CD4-positive, alpha-beta T cell (primary cell): ENCODE measurements around the gene RASA3. TPM values are rescaled to one million over a fixed set of nuclear protein-coding genes. Genes with fewer than 3 reads are reported as not detected.

Experiments used
- ATAC-seq: fragments of 200-7000 bp; cut with Tn5 transposase; one replicate; pipeline ENCODE4 v1.10.0; 2022; ENCODE audit warnings: mild to moderate bottlenecking; ENCODE audit not compliant: poor library complexity
- CTCF ChIA-PET: fragments of 350-600 bp; sonication (Branson Sonifier 250); formaldehyde crosslinking; loops from one replicate; lab custom pipeline; 2021; ENCODE audit warnings: antibody characterized with exemption, inconsistent platforms; lab: Charles Lee
- POLR2A ChIA-PET: fragments of 350-600 bp; sonication (Branson Sonifier 250); formaldehyde crosslinking; loops from one replicate; lab custom pipeline; 2021; ENCODE audit warnings: antibody characterized with exemption, inconsistent platforms; lab: Charles Lee
- DNase-seq, 14 experiments: peaks; one replicate each; pipeline ENCODE4 v3.0.0-alpha.2; 2013 to 2020; ENCODE audit warnings: mixed read lengths in 2 of 14
- H3K27ac ChIP-seq, 2 donors: one replicate each; pipeline versions ENCODE4 v1.5.1 to v1.7.0; 2013; ENCODE audit warnings: low read length in 2 of 2, low read depth in 1 of 2, mild to moderate bottlenecking in 1 of 2
- H3K27me3 ChIP-seq, 2 experiments: 1 replicate in 1 of 2; 2 replicates in 1 of 2; pipeline versions ENCODE4 v1.6.1 to v1.7.0; 2013; ENCODE audit warnings: low read length in 2 of 2, control low read depth in 1 of 2, mild to moderate bottlenecking in 1 of 2, moderate library complexity in 1 of 2; ENCODE audit not compliant: insufficient read depth in 2 of 2, control insufficient read depth in 1 of 2
- H3K36me3 ChIP-seq: one replicate; pipeline ENCODE4 v1.6.1; 2013; ENCODE audit warnings: low read length, control low read depth; ENCODE audit not compliant: insufficient read depth
- H3K4me1 ChIP-seq: one replicate; pipeline ENCODE4 v1.6.1; 2013; ENCODE audit warnings: low read length, control low read depth; ENCODE audit not compliant: insufficient read depth
- H3K4me3 ChIP-seq: one replicate; pipeline ENCODE4 v1.5.1; 2013; ENCODE audit warnings: mild to moderate bottlenecking, low read length, moderate library complexity
- H3K9me3 ChIP-seq, 2 experiments: 1 replicate in 1 of 2; 2 replicates in 1 of 2; pipeline versions ENCODE4 v1.6.1 to v1.7.0; 2013; ENCODE audit warnings: low read length in 2 of 2, mild to moderate bottlenecking in 2 of 2, control low read depth in 1 of 2, moderate library complexity in 1 of 2; ENCODE audit not compliant: control insufficient read depth in 1 of 2, insufficient read depth in 1 of 2
- H3K27ac Mint-ChIP-seq: one replicate; pipeline ENCODE4 v1.8.0; 2020; ENCODE audit warnings: mixed read lengths
- H3K27me3 Mint-ChIP-seq: one replicate; pipeline ENCODE4 v1.8.0; 2021; ENCODE audit warnings: mixed read lengths
- H3K36me3 Mint-ChIP-seq: one replicate; pipeline ENCODE4 v1.8.0; 2021; ENCODE audit warnings: low read depth, mixed read lengths
- H3K4me1 Mint-ChIP-seq: one replicate; pipeline ENCODE4 v1.8.0; 2021; ENCODE audit warnings: low read depth, mixed read lengths
- H3K4me3 Mint-ChIP-seq: one replicate; pipeline ENCODE4 v1.8.0; 2020; ENCODE audit warnings: mild to moderate bottlenecking, mixed read lengths
- H3K9me3 Mint-ChIP-seq: one replicate; pipeline ENCODE4 v1.8.0; 2020; ENCODE audit warnings: mixed read lengths
- intact Hi-C, 2 experiments: fragments of 100-400 bp; cut with DNase I in 1 of 2; cut with micrococcal nuclease in 1 of 2; formaldehyde crosslinking; loops; one replicate each; pipeline versions ENCODE4 v1.15.1 to v1.9.0; 2023 to 2025; cut with DNase I, micrococcal nuclease
- total RNA-seq, 174 experiments: library from RNA in 2 of 174; stranded (reverse) in 2 of 174; gene quantifications; one replicate each; pipeline ENCODE4 v1.2.3 and lab custom pipeline; 2021 to 2026
- TF ChIP-seq, protein P1 (sequence below): fragments of 200-600 bp; IDR thresholded peaks from one replicate; pipeline ENCODE4 v1.8.0; 2022; ENCODE audit warnings: antibody characterized with exemption, mild to moderate bottlenecking

Gene RASA3
- total RNA-seq, 2 experiments from 2014 or later: 181 to 184 TPM

DNA sequence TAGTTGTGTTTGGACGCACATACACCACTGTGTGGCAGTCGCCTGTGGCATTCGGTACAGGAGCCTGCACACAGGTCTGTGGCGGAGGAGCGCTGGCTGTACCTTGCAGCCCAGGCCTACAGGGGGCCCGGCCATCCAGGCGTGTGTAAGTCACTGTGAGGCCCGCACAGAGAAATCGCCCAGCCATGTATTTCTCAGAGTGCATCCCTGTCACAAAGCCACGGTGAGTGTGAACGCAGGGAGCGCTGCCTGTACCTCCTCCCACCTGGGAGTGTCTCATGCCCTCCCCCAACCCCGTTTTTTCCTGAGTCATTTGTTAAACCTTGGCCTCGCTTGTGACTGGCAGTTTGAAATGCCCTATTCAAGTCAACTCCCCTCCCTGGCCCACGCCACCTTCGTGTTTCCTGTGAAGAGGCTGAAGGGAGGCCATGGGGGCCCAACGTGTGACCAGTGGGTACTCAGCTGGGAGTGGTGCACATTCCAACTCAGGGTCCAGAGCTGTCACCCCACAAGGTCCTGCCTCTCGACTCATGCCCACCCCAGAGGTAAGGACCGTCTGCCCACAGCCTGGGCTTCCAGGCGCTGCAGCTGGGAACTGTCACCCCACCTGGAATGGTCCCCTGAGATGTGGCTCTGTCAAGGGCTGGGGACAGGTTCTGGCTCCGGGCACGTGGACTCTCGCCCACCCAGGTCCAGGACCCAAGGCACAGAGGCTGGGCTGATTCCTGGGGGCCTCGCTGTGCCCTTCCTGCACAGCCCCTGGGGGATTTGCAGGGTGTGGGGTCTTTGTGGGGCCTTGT is 11.6 kb upstream of the RASA3 start:
- ATAC-seq (no peak), DNase-seq (peak in 11 of 14 experiments; percentile 28 to 77 (median 52))
- H3K4me3 ChIP-seq: no peak overlapping the region
- no peaks in the 10 kb centered on the region for H3K9me3 ChIP-seq
- Mint-ChIP-seq H3K9me3 (no peaks in the 10 kb centered on the region), H3K36me3 (peaks cover 6% of the 10 kb centered on the region), H3K4me3 (peak overlapping the region; percentile 21), H3K4me1 (peaks cover 40% of the 10 kb centered on the region), H3K27ac (no peak overlapping the region), H3K27me3 (no peaks in the 10 kb centered on the region)
- ChIA-PET CTCF (interaction anchor here (1.0 to 1.5 kb wide), 4 partner anchors 8 to 56 kb away, joined by 3 read pairs; no protein-coding TSS in a partner anchor), POLR2A (interaction anchor here (0.8 to 5.4 kb wide), 16 partner anchors 8 to 137 kb away, joined by 4 to 138 read pairs (median 14); partner anchors contain the start of genes RASA3 and UPF3A)
- intact Hi-C loops: loop anchor here in 1 of 2 experiments (1.0 kb wide), 2 partner anchors 13 to 82 kb away; no protein-coding TSS in a partner anchor
- H3K27me3 ChIP-seq: no peaks in the 10 kb centered on the region
- H3K27ac ChIP-seq: peak overlapping the region; percentile 78 to 82
- TF ChIP-seq, protein P1, sequence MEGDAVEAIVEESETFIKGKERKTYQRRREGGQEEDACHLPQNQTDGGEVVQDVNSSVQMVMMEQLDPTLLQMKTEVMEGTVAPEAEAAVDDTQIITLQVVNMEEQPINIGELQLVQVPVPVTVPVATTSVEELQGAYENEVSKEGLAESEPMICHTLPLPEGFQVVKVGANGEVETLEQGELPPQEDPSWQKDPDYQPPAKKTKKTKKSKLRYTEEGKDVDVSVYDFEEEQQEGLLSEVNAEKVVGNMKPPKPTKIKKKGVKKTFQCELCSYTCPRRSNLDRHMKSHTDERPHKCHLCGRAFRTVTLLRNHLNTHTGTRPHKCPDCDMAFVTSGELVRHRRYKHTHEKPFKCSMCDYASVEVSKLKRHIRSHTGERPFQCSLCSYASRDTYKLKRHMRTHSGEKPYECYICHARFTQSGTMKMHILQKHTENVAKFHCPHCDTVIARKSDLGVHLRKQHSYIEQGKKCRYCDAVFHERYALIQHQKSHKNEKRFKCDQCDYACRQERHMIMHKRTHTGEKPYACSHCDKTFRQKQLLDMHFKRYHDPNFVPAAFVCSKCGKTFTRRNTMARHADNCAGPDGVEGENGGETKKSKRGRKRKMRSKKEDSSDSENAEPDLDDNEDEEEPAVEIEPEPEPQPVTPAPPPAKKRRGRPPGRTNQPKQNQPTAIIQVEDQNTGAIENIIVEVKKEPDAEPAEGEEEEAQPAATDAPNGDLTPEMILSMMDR: peak; percentile 56
- H3K4me1 ChIP-seq: peaks cover 97% of the 10 kb centered on the region
- no peaks in the 10 kb centered on the region for H3K36me3 ChIP-seq

DNA sequence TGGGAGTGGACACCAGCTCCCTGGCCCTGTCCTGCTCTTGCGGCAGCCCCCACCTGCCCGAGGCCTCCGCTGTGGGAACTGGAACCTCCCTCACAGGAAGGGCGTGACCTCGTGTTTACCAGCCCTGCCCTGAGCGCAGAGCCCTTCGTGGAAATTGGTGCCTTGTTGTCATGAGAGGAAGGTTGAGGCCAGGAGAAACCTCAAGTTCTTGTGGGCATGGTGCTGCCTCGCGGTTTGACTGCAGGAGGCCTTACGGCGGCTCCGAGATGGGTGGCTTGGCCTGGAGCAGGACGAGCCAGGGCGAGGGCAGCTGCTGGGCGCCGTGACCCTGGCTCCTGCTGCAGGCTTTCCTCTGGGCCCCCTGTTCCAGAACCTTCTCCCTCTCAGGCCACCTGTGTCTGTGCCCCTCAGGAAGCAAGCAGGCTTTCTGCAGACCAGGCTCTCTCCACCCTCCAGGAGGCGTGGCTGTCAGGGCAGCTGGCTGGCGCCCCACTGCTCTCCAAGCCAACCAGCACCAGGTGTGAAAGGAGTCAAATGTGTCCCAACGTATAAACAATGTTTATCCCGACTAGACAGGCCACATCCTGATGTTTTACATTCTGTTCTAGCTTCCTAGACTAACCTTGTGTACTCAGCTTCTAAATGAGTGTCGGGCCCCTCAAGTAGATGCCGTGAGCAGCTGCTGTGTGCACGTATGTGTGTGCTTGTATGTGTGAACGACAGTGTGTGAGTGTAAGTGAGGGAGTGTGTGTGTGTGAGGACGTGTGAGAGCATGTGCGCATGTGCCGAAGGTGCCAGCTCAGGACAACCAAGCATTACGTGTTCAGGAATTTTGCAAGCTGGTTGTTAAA is 10.4 kb upstream of the RASA3 start:
- peaks cover 86% of the 10 kb centered on the region for H3K4me1 ChIP-seq
- H3K4me3 ChIP-seq: peak overlapping the region; percentile 28
- no peaks in the 10 kb centered on the region for H3K36me3 Mint-ChIP-seq
- no peaks in the 10 kb centered on the region for H3K36me3 ChIP-seq
- H3K9me3 ChIP-seq: no peaks in the 10 kb centered on the region
- TF ChIP-seq, protein P1: no peak
- no peak overlapping the region for H3K4me3 Mint-ChIP-seq
- ChIA-PET CTCF (interaction anchor here (1.0 to 1.6 kb wide), 5 partner anchors 9 to 57 kb away, joined by 3 to 7 read pairs (median 3); no protein-coding TSS in a partner anchor), POLR2A (interaction anchor here (0.7 to 5.4 kb wide), 29 partner anchors 9 to 138 kb away, joined by 3 to 138 read pairs (median 6); partner anchors contain the start of genes CFAP97D2, RASA3 and UPF3A)
- no peaks in the 10 kb centered on the region for H3K9me3 Mint-ChIP-seq
- no peaks in the 10 kb centered on the region for H3K27me3 Mint-ChIP-seq
- peak; percentile 60 for ATAC-seq
- intact Hi-C loops: loop anchor here in 1 of 2 experiments (1.0 kb wide), 2 partner anchors 12 to 83 kb away; no protein-coding TSS in a partner anchor
- H3K27ac ChIP-seq: peak overlapping the region; percentile 78 to 82
- peaks cover 29% of the 10 kb centered on the region for H3K4me1 Mint-ChIP-seq
- H3K27ac Mint-ChIP-seq: no peak overlapping the region
- DNase-seq: peak; percentile 68 to 95 (median 84)
- no peaks in the 10 kb centered on the region for H3K27me3 ChIP-seq

DNA sequence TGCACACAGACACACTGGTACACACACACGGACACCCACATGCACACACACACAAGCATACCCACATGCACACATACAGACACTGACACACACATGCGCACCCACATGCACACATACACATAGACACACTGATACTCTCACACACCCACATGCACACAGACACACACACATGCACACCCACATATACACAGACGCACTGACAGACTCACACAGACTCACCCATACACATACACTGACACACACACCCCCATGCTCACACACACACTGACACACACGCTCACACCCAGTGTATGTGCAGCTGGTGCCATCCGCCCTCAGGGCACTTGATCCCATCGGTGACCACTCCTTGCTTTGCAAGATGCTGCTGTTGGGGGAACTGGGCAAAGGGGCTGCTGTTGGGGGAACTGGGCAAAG is 9.7 kb upstream of the RASA3 start:
- Mint-ChIP-seq H3K36me3 (no peaks in the 10 kb centered on the region), H3K9me3 (no peaks in the 10 kb centered on the region)
- CTCF ChIA-PET: interaction anchor here (1.5 to 1.6 kb wide), 2 partner anchors 10 to 32 kb away, joined by 3 to 7 read pairs; no protein-coding TSS in a partner anchor

More for the DNA sequence above, 9.7 kb upstream of the RASA3 start:
- Mint-ChIP-seq H3K4me3 (no peak overlapping the region), H3K27ac (no peak overlapping the region), H3K4me1 (peaks cover 31% of the 10 kb centered on the region), H3K27me3 (no peaks in the 10 kb centered on the region)
- Histone ChIP-seq H3K36me3 (no peaks in the 10 kb centered on the region), H3K4me1 (peaks cover 79% of the 10 kb centered on the region), H3K4me3 (peak overlapping the region; percentile 28), H3K9me3 (no peaks in the 10 kb centered on the region), H3K27ac (peak overlapping the region; percentile 78 to 82), H3K27me3 (no peaks in the 10 kb centered on the region)
- TF ChIP-seq, protein P1: no peak
- intact Hi-C loops: no loop called here
- ATAC-seq: no peak
- POLR2A ChIA-PET: interaction anchor here (0.9 to 5.4 kb wide), 24 partner anchors 8 to 139 kb away, joined by 3 to 138 read pairs (median 8); partner anchors contain the start of genes CFAP97D2, RASA3 and UPF3A
- DNase-seq: peak in 5 of 14 experiments; percentile 23 to 54 (median 35)
